ENCODE results near the gene EXOG.

- TF ChIP-seq CTCF (IDR thresholded peaks at IDR 0.05; ENCODE audit: poor library complexity, severe bottlenecking) (no peak), SMC3 (conservative IDR thresholded peaks at IDR 0.05; ENCODE audit: poor library complexity) (no peak), POLR2AphosphoS5 (IDR thresholded peaks at IDR 0.05) (no peak), EP300 (conservative IDR thresholded peaks at IDR 0.05; ENCODE audit: poor library complexity, severe bottlenecking) (no peak), RAD21 (conservative IDR thresholded peaks at IDR 0.05) (no peak), EZH2 (IDR thresholded peaks at IDR 0.05; ENCODE audit: borderline replicate concordance, insufficient read depth, low read length, poor library complexity, severe bottlenecking) (no peak)
These were observed 37.2 kb upstream of the EXOG start for GRCh38 chr3:38458796-38459498.
